Measurements from ENCODE around the gene HLF.

Gene HLF, protein sequence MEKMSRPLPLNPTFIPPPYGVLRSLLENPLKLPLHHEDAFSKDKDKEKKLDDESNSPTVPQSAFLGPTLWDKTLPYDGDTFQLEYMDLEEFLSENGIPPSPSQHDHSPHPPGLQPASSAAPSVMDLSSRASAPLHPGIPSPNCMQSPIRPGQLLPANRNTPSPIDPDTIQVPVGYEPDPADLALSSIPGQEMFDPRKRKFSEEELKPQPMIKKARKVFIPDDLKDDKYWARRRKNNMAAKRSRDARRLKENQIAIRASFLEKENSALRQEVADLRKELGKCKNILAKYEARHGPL

DNA sequence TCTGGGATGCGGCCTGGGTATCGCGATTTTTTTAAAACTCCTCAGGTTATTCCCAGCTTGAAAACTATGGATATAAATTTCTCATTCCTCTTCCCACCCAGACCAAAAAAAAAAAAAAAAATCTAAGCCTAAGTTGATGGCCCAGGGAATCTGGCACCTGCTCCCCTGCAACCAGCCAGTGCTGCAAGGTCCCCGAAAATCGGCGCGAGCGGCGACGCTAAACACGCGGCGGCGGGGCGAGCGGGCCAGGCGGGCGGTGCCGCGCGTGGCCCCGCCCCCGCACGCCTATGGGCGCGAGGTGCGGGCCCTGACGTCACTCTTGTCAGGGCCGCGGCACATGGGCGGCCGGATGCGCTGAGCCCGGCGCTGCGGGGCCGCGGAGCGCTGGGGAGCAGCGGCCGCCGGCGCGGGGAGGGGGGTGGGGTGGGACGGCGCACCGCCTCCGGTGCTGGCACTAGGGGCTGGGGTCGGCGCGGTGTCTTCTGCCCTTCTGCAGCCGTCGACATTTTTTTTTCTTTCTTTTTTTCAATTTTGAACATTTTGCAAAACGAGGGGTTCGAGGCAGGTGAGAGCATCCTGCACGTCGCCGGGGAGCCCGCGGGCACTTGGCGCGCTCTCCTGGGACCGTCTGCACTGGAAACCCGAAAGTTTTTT, at the start of gene HLF:
HLF (plus strand) TSS at position 316 of the 654 bp plus-strand sequence. CDS start 525 bp downstream, outside the sequence.
- peak; percentile 25 to 36 for DNase-seq (ENCODE audit: low read depth in 2 of 2)

DNA sequence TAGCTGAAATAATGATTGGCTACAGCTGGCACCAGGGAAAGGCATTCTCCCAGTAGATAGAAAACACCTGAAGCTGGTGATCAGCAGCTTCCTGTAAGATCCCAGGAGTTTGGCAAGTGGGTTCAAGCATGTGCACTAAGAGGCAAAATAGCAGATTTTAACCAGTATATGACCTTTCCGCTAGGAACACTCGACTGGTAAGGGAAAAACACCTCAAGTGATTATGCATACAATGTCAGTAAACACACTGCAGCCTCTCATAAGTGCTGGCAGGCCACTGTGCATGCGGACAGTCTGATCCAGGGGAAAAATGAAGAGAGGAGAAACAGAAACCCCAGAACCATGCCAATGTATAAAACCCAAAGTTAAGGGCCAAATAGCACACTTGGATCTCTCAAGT, 49.0 kb upstream of the HLF start:
- no peak for DNase-seq (ENCODE audit: low read depth in 2 of 2)

DNA sequence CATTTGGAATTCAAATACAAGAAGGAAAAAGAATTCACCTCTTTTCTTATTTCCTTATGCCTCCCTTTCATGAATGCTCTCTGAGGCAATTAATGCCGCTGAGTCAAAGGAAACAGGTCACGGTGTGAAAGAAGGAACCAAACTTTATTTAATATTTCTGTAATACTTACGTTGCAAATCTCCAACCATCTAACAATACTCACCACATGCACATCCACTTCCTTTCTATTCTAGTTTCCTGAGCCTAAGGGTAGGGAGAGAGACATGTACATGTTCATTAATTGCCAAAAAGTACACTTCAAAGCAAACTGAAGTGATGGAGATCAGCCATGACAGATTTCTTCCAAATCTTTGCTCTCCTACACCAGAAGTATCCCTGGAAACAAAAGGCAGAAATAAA, 47.9 kb upstream of the HLF start:
- no peak for DNase-seq (ENCODE audit: low read depth in 2 of 2)

DNA sequence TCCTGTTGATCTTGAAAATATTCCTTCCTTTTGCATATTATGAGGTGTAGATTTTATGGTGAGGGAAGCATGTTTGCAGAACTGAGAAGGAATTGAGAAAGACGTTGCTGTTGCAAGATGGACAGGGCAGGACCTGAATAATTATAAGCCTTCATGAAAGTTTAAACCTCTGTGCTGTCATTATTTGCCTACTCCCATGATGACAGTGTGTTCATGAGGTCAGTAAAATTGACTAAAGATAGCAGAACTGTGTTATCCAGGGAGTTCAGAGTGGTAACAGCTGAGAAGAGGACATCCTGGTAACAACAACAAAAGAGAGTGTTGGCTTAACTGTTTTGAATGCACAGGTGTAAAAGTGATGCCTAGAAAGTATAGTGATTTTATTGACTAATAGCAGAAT, 45.3 kb upstream of the HLF start:
- no peak for DNase-seq (ENCODE audit: low read depth in 2 of 2)

DNA sequence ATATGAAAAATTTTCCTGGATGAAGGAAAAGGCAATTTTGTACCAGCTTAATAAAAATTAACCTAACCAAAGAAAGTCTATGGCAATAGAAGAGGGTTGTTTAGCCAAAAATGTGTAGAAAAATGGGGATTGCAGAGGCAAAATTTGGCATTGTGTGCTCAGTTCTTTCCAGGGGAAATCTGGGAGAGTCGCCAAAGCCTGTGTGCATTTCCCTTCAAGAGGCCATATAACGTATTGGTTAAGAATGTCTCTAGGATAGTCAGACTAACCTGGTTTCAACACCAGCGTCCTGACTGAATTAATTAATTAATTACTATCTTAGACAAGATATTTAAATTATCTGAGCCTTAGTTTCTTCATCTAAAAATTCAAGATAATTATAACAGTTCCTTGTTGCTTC, 44.8 kb upstream of the HLF start:
- no peak for DNase-seq (ENCODE audit: low read depth in 2 of 2)

DNA sequence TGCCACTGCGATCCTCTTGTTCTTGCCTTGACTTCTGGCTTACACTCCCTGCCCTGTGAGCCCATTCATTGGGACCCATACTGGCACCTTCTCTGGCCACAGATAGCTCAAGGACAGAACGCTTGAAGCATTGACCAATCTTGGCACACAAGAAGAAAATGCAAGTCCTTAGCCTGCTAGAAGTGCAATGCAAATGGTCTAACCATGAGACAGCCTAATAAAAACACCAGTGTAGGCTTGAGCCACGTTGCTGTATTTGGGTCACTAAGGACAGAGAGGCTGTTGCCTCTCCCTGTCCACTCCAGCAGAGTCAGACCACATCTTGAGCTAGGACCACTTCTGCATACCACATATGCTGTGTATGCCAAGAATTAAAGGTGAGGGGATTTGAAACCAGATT, 41.2 kb upstream of the HLF start:
- no peak for DNase-seq (ENCODE audit: low read depth in 2 of 2)

DNA sequence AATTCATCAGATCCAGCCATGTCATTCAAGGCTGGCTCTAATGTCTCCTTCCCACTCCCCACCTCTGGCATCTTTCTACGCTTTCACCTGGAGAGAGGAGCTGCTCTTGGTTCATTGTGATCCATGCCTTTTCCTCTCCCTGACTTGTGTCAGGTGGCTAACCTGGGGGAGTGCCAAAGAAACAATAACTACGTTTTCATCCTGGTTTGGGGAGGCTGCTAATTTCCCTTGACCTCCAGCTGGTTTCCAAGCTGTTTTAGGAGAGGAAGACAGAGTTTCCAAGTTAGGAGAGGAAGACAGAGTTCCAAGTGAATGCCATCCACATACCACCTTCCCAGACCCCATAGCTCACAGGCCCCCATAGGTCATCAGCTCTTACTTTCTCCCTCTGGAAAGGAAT, 40.0 kb upstream of the HLF start:
- DNase-seq (ENCODE audit: low read depth in 2 of 2), result no peak

DNA sequence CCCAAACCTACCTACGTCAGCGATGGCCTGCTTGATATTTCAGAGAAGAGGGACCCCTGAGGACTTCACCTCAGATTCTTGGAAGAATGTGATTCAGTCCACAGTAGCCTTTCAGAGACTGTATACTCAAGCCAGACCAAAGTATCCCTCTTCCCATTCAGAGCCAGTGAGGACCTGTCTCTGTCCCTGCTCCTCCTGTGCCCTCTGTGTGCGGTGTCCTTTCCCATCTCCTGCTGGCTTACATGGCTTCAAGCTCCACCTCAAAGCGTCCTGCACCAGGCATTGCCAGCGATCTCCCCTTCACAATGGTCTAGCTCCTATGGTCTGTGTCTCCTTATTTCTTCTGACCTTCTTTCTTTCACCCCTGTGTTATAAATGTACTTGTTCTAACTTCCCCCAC, 39.5 kb upstream of the HLF start:
- DNase-seq (ENCODE audit: low read depth in 2 of 2), result no peak

DNA sequence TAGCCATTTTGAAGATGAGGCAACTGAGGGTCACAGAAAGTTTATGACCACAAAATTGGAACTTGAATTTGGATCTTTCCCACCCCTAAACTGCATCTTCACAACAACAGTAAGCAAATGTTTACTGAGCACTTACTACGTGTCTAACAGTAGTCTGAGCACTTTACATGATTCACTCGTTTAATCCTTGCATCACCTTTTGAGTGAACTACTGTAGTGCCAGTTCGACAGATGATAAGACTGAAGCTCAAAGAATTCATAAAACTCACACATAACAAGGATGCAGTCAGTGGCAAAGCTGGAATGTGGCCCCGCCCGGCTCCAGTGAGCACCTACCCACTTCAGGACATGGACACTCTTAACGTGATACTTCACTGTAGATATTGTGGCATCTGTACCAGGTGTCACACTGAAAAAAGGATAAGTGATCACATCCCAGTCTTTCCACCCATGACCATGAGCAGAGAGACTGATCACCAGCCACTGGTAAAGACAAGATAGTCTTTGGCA, 36.0 kb upstream of the HLF start:
- no peak for DNase-seq (ENCODE audit: low read depth in 2 of 2)

DNA sequence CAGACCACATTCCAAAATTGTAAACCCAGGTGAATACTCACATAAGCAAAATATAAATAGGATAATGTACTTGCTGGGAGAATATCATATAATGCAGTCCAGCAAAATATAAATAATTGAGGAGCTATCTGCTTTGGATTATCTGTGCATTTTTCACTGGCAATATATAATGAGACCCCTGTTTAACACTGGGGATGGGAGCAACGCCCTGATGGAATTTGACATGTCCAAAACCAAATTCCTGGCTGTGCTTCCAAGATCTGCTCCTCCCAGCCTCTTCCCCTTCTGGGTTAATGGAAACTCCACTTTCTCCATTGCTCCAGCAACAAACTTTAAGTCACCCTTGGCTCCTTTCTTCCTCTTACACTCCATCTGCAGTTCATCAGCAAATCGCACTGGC, 35.5 kb upstream of the HLF start:
- no peak for DNase-seq (ENCODE audit: low read depth in 2 of 2)

DNA sequence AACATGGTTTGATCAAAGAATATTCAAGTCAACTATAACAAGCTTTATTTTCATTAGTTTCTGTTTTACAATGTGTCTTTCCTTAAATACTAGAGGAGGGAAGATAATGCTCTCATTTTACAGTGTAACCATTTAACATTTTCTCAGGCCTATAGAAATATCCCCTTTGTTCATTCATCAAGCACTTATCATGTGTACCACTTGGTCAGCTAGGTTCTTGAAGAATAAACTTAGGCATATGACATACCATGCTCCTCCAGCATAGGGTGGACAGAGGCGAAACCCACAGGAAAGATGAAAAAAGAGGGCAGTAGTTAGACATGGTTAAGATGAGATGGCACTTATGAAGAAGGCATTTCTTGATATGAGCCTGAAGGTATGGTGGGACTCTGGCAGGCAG, 34.0 kb upstream of the HLF start:
- DNase-seq (ENCODE audit: low read depth in 2 of 2), result no peak

DNA sequence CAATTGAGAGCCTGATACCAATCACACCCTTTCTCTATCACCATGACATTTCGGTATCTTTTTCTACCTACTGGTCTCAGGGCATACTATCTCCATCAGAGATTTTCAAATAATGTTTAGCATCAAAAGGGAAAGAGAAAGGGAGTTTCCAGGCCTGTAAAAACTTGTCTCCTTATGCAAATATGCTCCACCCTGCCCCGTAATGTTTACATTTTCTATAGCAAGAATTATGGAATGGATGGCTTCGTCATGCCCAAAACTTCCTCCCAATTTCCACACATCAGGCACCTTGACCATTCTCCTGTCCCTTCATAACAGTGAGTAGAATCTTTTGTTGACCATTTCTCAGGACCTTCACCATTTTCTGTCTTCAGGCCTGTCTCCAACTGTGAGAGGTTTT, 30.9 kb upstream of the HLF start:
- no peak for DNase-seq (ENCODE audit: low read depth in 2 of 2)

DNA sequence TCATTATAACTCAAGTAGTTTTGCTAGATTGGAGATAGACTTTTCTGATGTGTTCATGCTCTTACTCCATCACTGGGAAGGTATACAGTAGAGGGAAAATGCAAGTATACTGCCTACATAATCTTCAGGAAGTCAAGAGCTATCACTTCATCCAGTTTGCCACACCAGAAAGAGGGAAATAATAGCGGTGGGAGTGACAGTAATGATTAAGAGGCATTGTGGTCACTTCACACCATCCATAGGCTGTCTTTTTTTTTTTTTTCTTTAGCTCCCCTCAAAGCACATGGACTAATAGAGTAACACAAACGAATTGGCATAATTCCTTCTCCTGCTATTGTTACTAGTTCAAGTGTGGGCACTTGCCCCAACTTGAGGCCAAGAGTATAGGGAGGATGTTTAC, 28.4 kb upstream of the HLF start:
- DNase-seq (ENCODE audit: low read depth in 2 of 2), result no peak

DNA sequence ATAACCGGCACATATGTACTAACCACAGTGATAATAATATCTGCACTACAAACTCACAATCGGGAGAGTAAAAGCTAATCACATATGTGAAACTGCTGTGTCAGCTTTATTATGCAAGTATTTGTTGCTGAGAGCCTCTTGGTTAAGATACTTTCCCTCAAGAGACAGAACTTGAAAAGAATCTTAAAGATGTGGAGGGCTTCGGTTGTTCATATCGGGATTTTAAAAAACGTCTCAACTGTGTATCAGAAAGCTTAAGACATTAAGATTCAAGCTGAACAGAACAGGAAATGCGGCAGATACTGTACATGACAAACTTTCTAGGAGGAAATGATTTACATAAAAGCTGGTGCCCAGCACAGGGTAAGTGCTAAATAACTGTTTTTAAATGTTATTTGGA, 27.5 kb upstream of the HLF start:
- DNase-seq (ENCODE audit: low read depth in 2 of 2), result no peak

DNA sequence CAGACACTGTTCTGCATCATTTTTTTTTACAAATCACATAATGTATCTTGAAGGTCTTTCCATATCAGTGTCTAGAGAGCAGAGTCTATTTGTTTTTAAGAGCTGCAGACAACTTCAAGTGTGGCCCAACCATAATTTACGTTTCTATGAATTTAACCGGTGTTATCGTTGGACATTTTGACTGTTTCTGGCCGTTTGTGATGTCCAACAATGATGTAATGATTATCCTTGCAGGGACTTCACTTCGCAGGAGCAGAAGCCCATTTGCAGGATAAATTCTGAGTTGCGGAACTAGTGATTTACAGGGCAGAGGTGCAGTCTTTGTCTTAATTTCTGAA, 26.9 kb upstream of the HLF start:
- DNase-seq (ENCODE audit: low read depth in 2 of 2), result no peak

DNA sequence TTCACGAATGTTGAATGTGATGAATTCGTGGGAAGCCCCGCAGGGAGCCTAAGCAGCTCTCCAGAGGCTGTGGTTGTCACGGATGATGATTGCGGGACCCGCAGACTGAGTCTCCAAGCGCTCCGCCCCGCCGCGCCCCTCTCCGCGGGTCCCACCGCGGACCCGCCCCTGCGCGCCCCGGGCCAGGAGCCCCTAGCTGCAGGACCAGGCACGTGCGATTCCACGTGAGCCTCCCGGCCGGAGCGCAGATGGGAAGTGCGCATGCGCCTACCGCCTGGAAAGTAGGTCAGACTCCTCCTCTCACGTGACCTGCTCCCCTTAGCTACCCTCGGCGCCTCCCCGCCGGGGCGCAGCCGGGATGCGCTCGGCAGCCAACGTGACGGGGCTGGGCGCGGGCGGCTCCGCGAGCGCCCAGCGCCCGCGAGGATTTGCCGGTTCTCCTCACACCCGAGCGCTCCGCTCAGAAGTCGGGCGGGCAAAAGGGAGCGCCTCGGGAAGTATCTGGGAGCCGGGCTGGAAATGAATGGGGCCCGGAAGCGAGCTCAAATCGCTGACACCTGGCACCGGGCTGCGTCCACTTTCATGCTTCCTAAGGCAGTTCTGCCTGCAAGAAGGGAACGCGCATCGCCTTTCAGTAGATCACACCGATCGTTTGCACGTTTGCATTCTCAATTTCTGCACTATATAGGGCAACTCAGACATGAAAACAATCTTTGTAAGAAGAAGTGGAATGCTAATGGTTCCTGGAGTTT, 26.4 kb upstream of the HLF start:
- peak; percentile 65 to 75 for DNase-seq (ENCODE audit: low read depth in 2 of 2)

DNA sequence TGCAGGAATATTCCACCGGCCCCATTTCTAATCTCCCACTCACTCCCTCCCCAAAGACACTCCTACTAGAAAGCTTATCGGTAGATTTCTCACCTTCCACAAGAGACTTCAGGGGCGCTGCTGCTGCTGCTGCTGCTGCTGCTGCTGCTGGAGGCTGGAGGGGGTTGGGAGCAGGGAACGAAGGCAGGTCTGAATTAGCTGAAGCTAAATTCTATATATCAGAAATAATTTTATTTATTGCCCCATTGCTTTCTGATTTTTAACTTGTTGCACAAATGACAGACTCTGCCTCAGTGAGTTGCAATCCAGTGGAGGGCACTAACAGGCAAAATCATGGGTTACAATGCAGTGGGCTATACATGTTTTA, 25.8 kb upstream of the HLF start:
- no peak for DNase-seq (ENCODE audit: low read depth in 2 of 2)

DNA sequence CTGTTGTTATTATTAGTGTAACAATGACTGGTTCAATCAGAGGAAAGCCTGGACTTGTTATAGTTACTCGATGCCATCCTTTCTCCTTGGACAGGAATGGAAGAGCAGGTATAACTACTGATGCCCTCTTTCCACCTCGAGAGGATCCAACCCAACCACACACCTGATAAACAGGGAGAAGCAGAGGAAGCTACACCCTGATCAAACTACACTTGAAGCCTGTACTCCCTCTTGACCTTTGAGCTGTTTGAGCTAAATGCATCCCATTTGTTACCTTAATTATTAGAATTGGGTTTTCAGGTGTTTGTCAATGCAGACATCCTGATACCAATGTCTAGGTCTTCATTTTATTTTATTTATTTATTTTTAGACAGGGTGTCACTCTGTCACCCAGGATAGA, 23.7 kb upstream of the HLF start:
- no peak for DNase-seq (ENCODE audit: low read depth in 2 of 2)

DNA sequence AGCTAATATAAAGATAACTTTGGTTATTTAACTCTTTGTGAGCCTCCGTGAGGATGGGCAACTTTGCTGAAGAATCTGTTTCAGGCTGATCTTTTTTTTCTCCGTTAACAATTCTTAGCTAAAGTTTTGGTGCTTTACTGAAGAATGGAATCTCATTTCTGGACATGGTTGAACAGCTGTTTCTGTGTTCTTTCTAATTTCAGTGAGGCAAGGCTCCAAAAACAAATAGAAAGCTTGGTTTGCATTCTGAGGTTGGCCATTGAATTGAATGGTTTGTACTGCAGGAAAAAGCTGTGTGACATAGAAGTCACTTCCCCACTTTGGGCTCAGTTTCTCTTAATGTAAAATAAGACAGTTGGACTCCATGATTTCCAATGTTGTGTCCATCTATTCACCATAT, 22.3 kb upstream of the HLF start:
- no peak for DNase-seq (ENCODE audit: low read depth in 2 of 2)

DNA sequence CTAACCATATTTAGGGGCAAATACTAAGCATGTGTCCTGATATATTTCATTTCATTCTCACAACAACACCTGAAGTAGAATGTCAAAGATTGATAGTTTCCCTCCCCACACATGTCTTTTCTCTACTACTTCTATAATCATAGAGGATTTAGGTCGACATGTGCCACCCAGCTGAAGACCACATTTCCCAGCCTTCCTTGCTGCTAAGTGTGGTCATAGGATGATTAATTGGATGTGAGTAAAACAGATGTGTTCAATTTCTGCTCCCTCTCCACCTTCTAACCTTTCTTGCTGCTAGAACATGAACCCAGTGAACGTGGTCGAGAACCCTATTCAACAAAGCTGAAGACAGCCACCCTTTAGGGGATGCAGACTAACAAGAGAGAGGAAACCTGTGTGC, 18.8 kb upstream of the HLF start:
- DNase-seq (ENCODE audit: low read depth in 2 of 2), result no peak

DNA sequence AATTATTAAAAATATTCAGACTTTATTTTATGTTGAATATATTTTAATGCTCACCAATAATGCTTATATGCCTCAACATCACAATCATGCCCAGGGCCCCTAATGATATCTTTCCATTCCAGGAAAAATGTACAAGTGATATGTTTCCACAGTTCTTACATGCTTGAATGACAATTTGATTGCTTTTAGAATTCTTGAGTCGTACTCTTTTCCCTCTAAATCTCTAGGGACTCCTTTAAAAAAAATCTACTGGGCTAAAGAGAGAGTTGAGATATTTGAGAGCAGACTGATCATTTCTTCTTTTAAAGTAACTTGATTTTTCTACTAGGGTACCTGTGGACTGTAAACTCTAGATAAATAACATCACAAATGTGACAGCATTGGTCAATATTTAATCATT, 18.2 kb upstream of the HLF start:
- no peak for DNase-seq (ENCODE audit: low read depth in 2 of 2)

DNA sequence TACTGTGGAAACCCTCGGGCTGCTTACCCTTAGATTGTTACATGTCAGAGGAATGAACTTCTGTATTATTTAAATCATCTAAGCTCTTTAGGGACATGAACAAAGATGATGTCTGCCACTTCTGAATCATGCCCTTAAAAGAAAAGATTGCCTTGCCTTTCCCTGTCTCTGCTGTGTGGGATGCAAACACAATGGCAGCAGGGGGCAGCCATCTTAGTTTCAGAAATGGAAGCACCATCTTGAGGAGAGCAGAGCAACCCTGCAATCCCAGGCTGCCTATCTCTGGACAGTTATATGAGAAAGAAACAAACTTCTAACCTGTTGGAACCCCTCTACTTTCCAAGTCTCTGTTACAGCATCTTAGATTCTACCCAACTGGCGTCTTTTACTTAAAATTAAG, 16.7 kb upstream of the HLF start:
- no peak for DNase-seq (ENCODE audit: low read depth in 2 of 2)

DNA sequence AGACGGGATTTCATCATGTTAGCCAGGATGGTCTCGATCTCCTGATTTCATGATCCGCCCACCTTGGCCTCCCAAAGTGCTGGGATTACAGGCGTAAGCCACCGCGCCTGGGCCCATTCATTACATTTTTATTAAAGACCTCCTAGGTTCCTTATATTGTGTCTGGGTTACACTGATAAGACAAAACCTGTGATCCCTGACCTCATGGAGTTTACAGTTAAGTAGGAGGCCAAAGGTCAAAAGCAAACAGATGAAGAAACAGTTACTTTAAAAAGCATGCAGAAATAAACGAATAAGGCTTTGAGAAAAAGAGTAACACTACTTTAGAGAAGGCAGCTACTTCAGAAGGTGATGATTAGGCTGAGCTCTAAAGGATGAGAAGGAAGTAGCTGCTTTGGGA, 14.9 kb upstream of the HLF start:
- DNase-seq (ENCODE audit: low read depth in 2 of 2), result no peak
